K562 (cell line): ENCODE results near the gene CAST. TPM values are rescaled to one million over a fixed set of nuclear protein-coding genes. Genes with fewer than 3 reads are reported as not detected.

Source experiments
- ATAC-seq: fragments of 200-7000 bp; cut with Tn5 transposase; 3 replicates; pipeline ENCODE4 v1.9.1; 2020; ENCODE audit warnings: moderate library complexity
- BruUV-seq: library from RNA; stranded (reverse); fragments of 400-500 nt; replicated peaks from 2 replicates; lab custom pipeline; 2021; lab: Mats Ljungman, UMichigan
- CTCF ChIA-PET: fragments of 300-600 bp; formaldehyde crosslinking; extraction: SDS; loops from one replicate; lab custom pipeline; 2021; ENCODE audit warnings: low intra/inter-chr PET ratio; lab: Yijun Ruan, JAX
- POLR2A ChIA-PET: fragments of 300-600, 350-650 bp; sonication (Branson Sonifier 250); formaldehyde crosslinking; extraction: SDS; loops from one replicate; lab custom pipeline; 2021; ENCODE audit warnings: antibody characterized with exemption, inconsistent platforms; lab: Yijun Ruan, JAX
- DNase-seq, 4 experiments: peaks; one replicate each; pipeline versions ENCODE4 v3.0.0 to v3.0.0-alpha.2; 2011 to 2018; ENCODE audit warnings: low spot score in 3 of 4, mixed read lengths in 3 of 4; ENCODE audit errors: extremely low read depth in 1 of 4
- FAIRE-seq: peaks from 2 replicates; lab custom pipeline; 2011; peaks lifted over from hg19 to GRCh38; lab: Jason Lieb, UNC
- H2AFZ ChIP-seq: 2 replicates; pipeline ENCODE4 v1.6.0; 2011; ENCODE audit warnings: low read depth, low read length, control low read depth, inconsistent platforms
- H3K27ac ChIP-seq: fragments of 200-600 bp; 3 replicates; pipeline ENCODE4 v1.8.0; 2011; ENCODE audit warnings: low read depth, mild to moderate bottlenecking, control low read depth, inconsistent platforms, low read length, moderate library complexity, mixed read lengths; ENCODE audit errors: extremely low read depth
- H3K27me3 ChIP-seq, 2 experiments: fragments of 300-600 bp in 1 of 2; 2 replicates in 1 of 2; 3 replicates in 1 of 2; pipeline versions ENCODE4 v1.6.0 to v1.8.0; 2011; ENCODE audit warnings: inconsistent platforms in 2 of 2, low read length in 2 of 2, mild to moderate bottlenecking in 1 of 2, mixed read lengths in 1 of 2, moderate library complexity in 1 of 2; ENCODE audit not compliant: control insufficient read depth in 2 of 2, insufficient read depth in 2 of 2
- H3K36me3 ChIP-seq: fragments of 300-600 bp; 3 replicates; pipeline ENCODE4 v1.8.0; 2011; ENCODE audit warnings: mild to moderate bottlenecking, low read length, inconsistent platforms; ENCODE audit not compliant: control insufficient read depth, insufficient read depth
- H3K4me1 ChIP-seq, 2 experiments: fragments of 200-600 bp in 1 of 2; replicated peaks in 1 of 2; 2 replicates in 1 of 2; 3 replicates in 1 of 2; pipeline versions ENCODE4 v1.5.1 to v1.8.0; 2011; ENCODE audit warnings: inconsistent platforms in 2 of 2, low read length in 2 of 2, mild to moderate bottlenecking in 1 of 2, mixed read lengths in 1 of 2, moderate library complexity in 1 of 2; ENCODE audit not compliant: control insufficient read depth in 2 of 2, insufficient read depth in 2 of 2
- H3K4me2 ChIP-seq: 2 replicates; pipeline ENCODE4 v1.6.1; 2011; ENCODE audit warnings: low read length, control low read depth, inconsistent platforms, mixed read lengths; ENCODE audit not compliant: insufficient read depth
- H3K4me3 ChIP-seq: fragments of 200-600 bp; sonication (generic), shearing (Covaris generic); 2 replicates; pipeline ENCODE4 v1.5.1; 2016; ENCODE audit warnings: control low read depth, inconsistent platforms
- H3K79me2 ChIP-seq: fragments of 200-600 bp; 3 replicates; pipeline ENCODE4 v1.8.0; 2011; ENCODE audit warnings: low read length, inconsistent platforms; ENCODE audit not compliant: control insufficient read depth, insufficient read depth
- H3K9ac ChIP-seq, 2 experiments: 2 replicates each; pipeline versions ENCODE4 v1.6.0 to v1.6.1; 2011; ENCODE audit warnings: low read depth in 2 of 2, low read length in 2 of 2, control low read depth in 1 of 2, inconsistent platforms in 1 of 2, mild to moderate bottlenecking in 1 of 2, mixed read lengths in 1 of 2; ENCODE audit not compliant: insufficient read depth in 1 of 2
- H3K9me1 ChIP-seq: one replicate; pipeline ENCODE4 v1.6.0; 2011; ENCODE audit warnings: inconsistent platforms, mild to moderate bottlenecking, low read length, moderate library complexity; ENCODE audit not compliant: control insufficient read depth, insufficient read depth
- H3K9me3 ChIP-seq: replicated peaks from 2 replicates; pipeline ENCODE4 v1.5.1; 2011; ENCODE audit warnings: low read depth, low read length, inconsistent platforms; ENCODE audit not compliant: control insufficient read depth, insufficient read depth
- H4K20me1 ChIP-seq: replicated peaks from 2 replicates; pipeline ENCODE4 v1.6.1; 2011; ENCODE audit warnings: low read length, inconsistent platforms, mixed read lengths; ENCODE audit not compliant: control insufficient read depth, insufficient read depth
- EP300 ChIP-seq: IDR thresholded peaks from 2 replicates; pipeline ENCODE4 v1.6.1; 2012; ENCODE audit warnings: low read length, improper control_type of control experiment
- MTA1 ChIP-seq: fragments of 450-650 bp; IDR thresholded peaks from 2 replicates; pipeline ENCODE4 v1.6.1; 2017; ENCODE audit warnings: borderline replicate concordance
- NRF1 ChIP-seq, 2 experiments: fragments of 450-650 bp; IDR thresholded peaks in 1 of 2; conservative IDR thresholded peaks in 1 of 2; 2 replicates each; pipeline ENCODE4 v1.6.1; 2014; ENCODE audit warnings: mild to moderate bottlenecking in 2 of 2
- RFX7 ChIP-seq: fragments of 250-450 bp; sonication (Bioruptor Pico); IDR thresholded peaks from 2 replicates; pipeline ENCODE4 v1.5.1; 2021; ENCODE audit warnings: mild to moderate bottlenecking
- ZNF766 ChIP-seq: fragments of 200-800 bp; sonication (Bioruptor generic); conservative IDR thresholded peaks from 2 replicates; pipeline ENCODE4 v1.6.1; 2016; ENCODE audit warnings: missing genetic modification characterization, missing compliant biosample characterization
- WGBS: fragments of 100-300 bp; shearing (Covaris generic); methylation state at CpG from one replicate; pipeline ENCODE4 v1.1.6; 2016; ENCODE audit warnings: low coverage, mixed read lengths; ENCODE audit not compliant: insufficient coverage; ENCODE audit errors: missing lambda C conversion rate; 5-methylcytosine and 5-hydroxymethylcytosine counted together
- in situ Hi-C: fragments of 300-500 bp; cut with MboI; formaldehyde crosslinking; loops from 4 replicates; pipeline ENCODE4 v1.15.0; 2018; ENCODE audit warnings: inconsistent platforms, mixed read lengths
- intact Hi-C: fragments of 100-400 bp; cut with micrococcal nuclease; formaldehyde crosslinking; loops from 2 replicates; pipeline ENCODE4 v1.14.2; 2022
- polyA plus RNA-seq, 8 experiments: library from polyadenylated mRNA; depleted of rRNA in 4 of 8; stranded (reverse) in 5 of 8; unstranded in 3 of 8; fragments of >200 nt; fragmentation: Nextera tagmentation in 2 of 8; fragmentation: Illumina TruSeq in 1 of 8; extraction: Ambion mirVana in 2 of 8; extraction: Trizol in 1 of 8; gene quantifications; 2 replicates each; pipeline versions ENCODE4 v1.2.1 to v1.2.3, GENCODE V29; 2011 to 2014; ENCODE audit warnings: inconsistent platforms in 1 of 8, missing spikeins in 1 of 8
- total RNA-seq, 7 experiments: library from RNA; depleted of rRNA in 6 of 7; stranded (reverse); fragments of >200 nt in 6 of 7; fragmentation: Illumina TruSeq in 2 of 7; extraction: Trizol in 2 of 7; gene quantifications; 2 replicates each; pipeline versions ENCODE4 v1.2.1 to v1.2.3, GENCODE V29; 2011 to 2021; ENCODE audit warnings: low replicate concordance in 1 of 7

Gene CAST
- total and polyA plus RNA-seq, 9 of the 15 experiments (the other 6 are each of a cell fraction or from before 2014, with no cell fraction given) = 55.5 to 136 (median 86.1) TPM

- POLR2A ChIA-PET = interaction anchor here (1.2 kb wide), 1 partner anchor 9 kb away, joined by 3 read pairs; no protein-coding TSS in a partner anchor
- FAIRE-seq (no peak), ATAC-seq (no peak), DNase-seq (no peak)
- Histone ChIP-seq H3K79me2 (no peaks in the 10 kb centered on the region), H3K36me3 (no peaks in the 10 kb centered on the region), H2AFZ (no peak overlapping the region), H3K9ac (no peak overlapping the region), H3K9me3 (no peaks in the 10 kb centered on the region), H3K4me2 (no peak overlapping the region), H3K27ac (no peak overlapping the region), H3K9me1 (no peaks in the 10 kb centered on the region), H3K27me3 (no peaks in the 10 kb centered on the region), H3K4me1 (peaks cover 0 to 8% of the 10 kb centered on the region in 2 experiments; a peak in 3 of 5 replicates), H4K20me1 (no peaks in the 10 kb centered on the region), H3K4me3 (no peak overlapping the region)
- intact Hi-C loops = no loop called here
- CTCF ChIA-PET = no interaction called here
- in situ Hi-C loops = no loop called here
- no TSS peak for BruUV-seq
- WGBS = 85% methylated on average over 3 of the region's 3 CpGs
- TF ChIP-seq EP300 (no peak), ZNF766 (CRISPR knock-in tag) (no peak)
Observed at GRCh38 chr5:96814041-96814440, 151.9 kb downstream of the CAST start.

GRCh38 chr5:96816411-96816939, 154.3 kb downstream of the CAST start:
- H3K4me2 ChIP-seq = peak overlapping the region; percentile 43; the same call in 1 of the 2 replicates
- H3K36me3 ChIP-seq = no peaks in the 10 kb centered on the region
- intact Hi-C loops = no loop called here
- peaks cover 0 to 8% of the 10 kb centered on the region in 2 experiments; a peak in 3 of 5 replicates for H3K4me1 ChIP-seq
- no peaks in the 10 kb centered on the region for H3K27me3 ChIP-seq
- H3K9ac ChIP-seq = no peak overlapping the region
- TF ChIP-seq NRF1 (conservative IDR thresholded peaks at IDR 0.05 in 1 of 2, IDR thresholded peaks at IDR 0.05 in 1 of 2) (peak; percentile 48 to 54; a peak in 2 of 4 replicates), RFX7 (CRISPR knock-in tag) (no peak), MTA1 (no peak)
- FAIRE-seq (no peak), ATAC-seq (peak; percentile 45), DNase-seq (no peak)
- H3K9me3 ChIP-seq = no peaks in the 10 kb centered on the region
- peak overlapping the region; percentile 73 for H2AFZ ChIP-seq
- ChIA-PET POLR2A (interaction anchor here (0.8 to 1.4 kb wide), 3 partner anchors 10 to 21 kb away, joined by 3 to 4 read pairs (median 4); no protein-coding TSS in a partner anchor), CTCF (no interaction called here)
- BruUV-seq = no TSS peak
- no peaks in the 10 kb centered on the region for H3K9me1 ChIP-seq
- in situ Hi-C loops = no loop called here
- H3K4me3 ChIP-seq = no peak overlapping the region
- no peaks in the 10 kb centered on the region for H4K20me1 ChIP-seq
- H3K27ac ChIP-seq = no peak overlapping the region
- 25% methylated on average over 6 of the region's 6 CpGs for whole genome bisulfite sequencing
- no peaks in the 10 kb centered on the region for H3K79me2 ChIP-seq
